Bronchial epithelial cell (primary cell): ENCODE data around the gene HSPA12A. TPM values are rescaled to one million over a fixed set of nuclear protein-coding genes. Genes with fewer than 3 reads are reported as not detected.

Experiments used
- DNase-seq: peaks from one replicate; pipeline ENCODE4 v3.0.0-alpha.2; 2010; ENCODE audit warnings: low read depth
- FAIRE-seq: peaks from 2 replicates; lab custom pipeline; 2011; peaks lifted over from hg19 to GRCh38; lab: Jason Lieb, UNC
- H3K27me3 ChIP-seq: 2 replicates; pipeline ENCODE4 v1.5.1; 2011; ENCODE audit warnings: low read length; ENCODE audit not compliant: control insufficient read depth, insufficient read depth
- H3K36me3 ChIP-seq: 2 replicates; pipeline ENCODE4 v1.5.1; 2011; ENCODE audit warnings: low read length; ENCODE audit not compliant: control insufficient read depth, insufficient read depth
- H3K4me3 ChIP-seq: 2 replicates; pipeline ENCODE4 v1.5.1; 2011; ENCODE audit warnings: mild to moderate bottlenecking, low read depth, low read length, control low read depth
- CTCF ChIP-seq: IDR thresholded peaks from 2 replicates; pipeline ENCODE4 v1.5.1; 2011; ENCODE audit warnings: mild to moderate bottlenecking, moderate library complexity, low read length, control low read depth, inconsistent platforms; ENCODE audit not compliant: insufficient read depth, severe bottlenecking
- total RNA-seq: library from RNA; depleted of rRNA; stranded (reverse); fragments of >200 nt; gene quantifications from 2 replicates; pipeline ENCODE4 v1.2.1, GENCODE V29; 2014

HSPA12A gene
- total RNA-seq, 1 donor from 2014 or later = 0.79 TPM

GRCh38 chr10:116646502-116646901 is 95.9 kb downstream of the HSPA12A start:
- Histone ChIP-seq H3K36me3 (no peaks in the 10 kb centered on the region), H3K27me3 (no peaks in the 10 kb centered on the region), H3K4me3 (no peak overlapping the region)
- FAIRE-seq (no peak), DNase-seq (no peak)
- TF ChIP-seq CTCF = no peak

- Histone ChIP-seq H3K36me3 (no peaks in the 10 kb centered on the region), H3K27me3 (no peaks in the 10 kb centered on the region), H3K4me3 (no peak overlapping the region)
- no peak for TF ChIP-seq CTCF
- DNase-seq (no peak), FAIRE-seq (no peak)
Observed at GRCh38 chr10:116637830-116638229, 104.5 kb downstream of the HSPA12A start.

GRCh38 chr10:116636976-116637375 is 105.4 kb downstream of the HSPA12A start:
- Histone ChIP-seq H3K27me3 (no peaks in the 10 kb centered on the region), H3K4me3 (no peak overlapping the region), H3K36me3 (no peaks in the 10 kb centered on the region)
- FAIRE-seq (no peak), DNase-seq (no peak)
- TF ChIP-seq CTCF = no peak

GRCh38 chr10:116636385-116636784 is 106.0 kb downstream of the HSPA12A start:
- TF ChIP-seq CTCF = no peak
- no peaks in the 10 kb centered on the region for H3K27me3 ChIP-seq
- H3K36me3 ChIP-seq = no peaks in the 10 kb centered on the region
- no peak overlapping the region for H3K4me3 ChIP-seq
- DNase-seq (no peak), FAIRE-seq (no peak)

GRCh38 chr10:116634126-116634975 is 108.0 kb downstream of the HSPA12A start:
- FAIRE-seq (peak; percentile 7), DNase-seq (peak; percentile 39)
- Histone ChIP-seq H3K27me3 (no peaks in the 10 kb centered on the region), H3K36me3 (no peaks in the 10 kb centered on the region), H3K4me3 (no peak overlapping the region)
- TF ChIP-seq CTCF = no peak
